Activated naive CD4-positive, alpha-beta T cell treated with anti-CD3 and anti-CD28 coated beads, Interleukin-2, amount 10 ng/mL, durations not matched to agents 5 hours and 36 hours (primary cell): Measurements from ENCODE around the gene KRTAP12-4. TPM values are rescaled to one million over a fixed set of nuclear protein-coding genes. Genes with fewer than 3 reads are reported as not detected.

Experiments
- total RNA-seq, 2 experiments: library from RNA; stranded (reverse); gene quantifications; one replicate each; pipeline ENCODE4 v1.2.3, GENCODE V29; 2021

The KRTAP12-4 gene, protein sequence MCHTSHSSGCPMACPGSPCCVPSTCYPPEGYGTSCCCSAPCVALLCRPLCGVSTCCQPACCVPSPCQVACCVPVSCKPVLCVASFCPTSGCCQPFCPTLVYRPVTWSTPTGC
- not detected for total RNA-seq

DNA sequence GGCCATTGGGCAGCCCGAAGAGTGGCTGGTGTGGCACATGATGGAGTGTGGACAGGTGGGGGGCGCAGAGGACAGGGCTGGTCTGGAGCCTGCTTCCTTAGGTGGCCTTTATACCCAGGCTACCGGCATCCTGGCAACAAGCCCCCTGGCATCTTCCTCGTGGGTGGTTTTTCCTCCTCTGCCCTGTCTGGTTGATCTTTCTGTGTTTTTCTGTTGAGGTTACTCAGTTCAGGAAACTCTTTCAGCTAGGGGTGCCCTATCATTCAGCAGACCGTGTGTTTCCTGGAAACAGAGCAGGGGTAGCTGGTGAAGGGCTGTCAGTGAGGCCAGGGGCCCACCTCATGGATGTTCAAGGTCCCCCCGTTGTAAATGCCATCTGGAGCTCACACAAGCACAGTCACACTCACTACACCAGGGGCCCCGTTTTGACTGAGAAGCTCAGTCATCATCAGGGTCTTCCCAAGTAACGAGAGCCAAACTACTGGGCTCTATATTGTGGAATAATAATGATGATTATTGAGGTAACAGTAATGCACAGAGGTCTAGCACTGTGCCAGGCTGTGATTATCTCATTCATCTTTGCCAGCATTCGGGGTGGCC is at the start of gene KRTAP12-4:
KRTAP12-4 (minus strand) TSS at position 84 of the 600 bp plus-strand sequence; CDS start at position 39, 45 bp downstream.

DNA sequence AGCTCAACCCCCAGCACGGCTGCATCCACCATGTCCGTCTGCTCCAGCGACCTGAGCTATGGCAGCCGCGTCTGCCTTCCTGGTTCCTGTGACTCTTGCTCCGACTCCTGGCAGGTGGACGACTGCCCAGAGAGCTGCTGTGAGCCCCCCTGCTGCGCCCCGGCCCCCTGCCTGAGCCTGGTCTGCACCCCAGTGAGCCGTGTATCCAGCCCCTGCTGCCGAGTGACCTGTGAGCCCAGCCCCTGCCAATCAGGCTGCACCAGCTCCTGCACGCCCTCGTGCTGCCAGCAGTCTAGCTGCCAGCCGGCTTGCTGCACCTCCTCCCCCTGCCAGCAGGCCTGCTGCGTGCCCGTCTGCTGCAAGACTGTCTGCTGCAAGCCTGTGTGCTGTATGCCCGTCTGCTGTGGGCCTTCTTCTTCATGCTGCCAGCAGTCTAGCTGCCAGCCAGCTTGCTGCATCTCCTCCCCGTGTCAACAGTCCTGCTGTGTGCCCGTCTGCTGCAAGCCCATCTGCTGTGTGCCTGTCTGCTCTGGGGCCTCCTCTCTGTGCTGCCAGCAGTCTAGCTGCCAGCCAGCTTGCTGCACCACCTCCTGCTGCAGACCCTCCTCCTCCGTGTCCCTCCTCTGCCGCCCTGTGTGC is 42.8 kb upstream of the KRTAP12-4 start, which contains the start of gene KRTAP10-12:
KRTAP10-12 (plus strand) TSS at position 1 of the 639 bp plus-strand sequence; CDS start at position 31, 30 bp downstream.

DNA sequence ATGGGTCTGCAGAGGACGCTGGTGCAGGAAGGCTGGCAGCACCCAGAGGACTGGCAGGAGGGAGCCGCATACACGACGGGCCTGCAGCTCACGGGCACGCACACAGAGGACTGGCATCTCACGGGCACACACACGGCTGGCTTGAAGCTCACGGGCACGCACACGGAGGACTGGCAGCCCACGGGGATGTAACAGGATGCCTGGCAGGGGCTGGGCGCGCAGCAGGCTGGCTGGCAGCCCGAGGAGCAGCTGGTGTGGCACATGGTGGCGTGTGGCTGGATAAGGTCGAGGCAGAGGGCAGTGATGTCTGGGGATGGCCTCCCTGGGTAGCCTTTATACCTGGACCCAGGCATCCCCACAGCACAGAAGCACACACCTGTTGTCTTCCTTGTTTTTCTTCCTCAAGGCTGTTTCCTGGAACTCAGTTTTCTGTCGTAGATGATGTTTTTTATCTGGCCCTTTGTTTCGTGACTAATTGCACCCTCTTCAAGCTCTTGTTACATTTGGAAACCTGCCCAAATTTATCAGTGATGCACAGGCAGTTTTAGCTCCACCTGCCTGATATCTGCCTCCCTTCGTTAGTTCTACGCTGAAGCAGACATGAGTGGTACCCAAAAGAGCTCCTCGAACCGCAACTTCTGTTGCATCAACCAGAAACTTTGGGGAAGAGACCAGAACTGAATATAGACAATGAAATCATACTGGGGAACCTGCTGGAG is 27.6 kb upstream of the KRTAP12-4 start, which contains the start of gene KRTAP12-1:
KRTAP12-1 (minus strand) TSS at position 303 of the 719 bp plus-strand sequence; CDS start at position 263, 40 bp downstream.

DNA sequence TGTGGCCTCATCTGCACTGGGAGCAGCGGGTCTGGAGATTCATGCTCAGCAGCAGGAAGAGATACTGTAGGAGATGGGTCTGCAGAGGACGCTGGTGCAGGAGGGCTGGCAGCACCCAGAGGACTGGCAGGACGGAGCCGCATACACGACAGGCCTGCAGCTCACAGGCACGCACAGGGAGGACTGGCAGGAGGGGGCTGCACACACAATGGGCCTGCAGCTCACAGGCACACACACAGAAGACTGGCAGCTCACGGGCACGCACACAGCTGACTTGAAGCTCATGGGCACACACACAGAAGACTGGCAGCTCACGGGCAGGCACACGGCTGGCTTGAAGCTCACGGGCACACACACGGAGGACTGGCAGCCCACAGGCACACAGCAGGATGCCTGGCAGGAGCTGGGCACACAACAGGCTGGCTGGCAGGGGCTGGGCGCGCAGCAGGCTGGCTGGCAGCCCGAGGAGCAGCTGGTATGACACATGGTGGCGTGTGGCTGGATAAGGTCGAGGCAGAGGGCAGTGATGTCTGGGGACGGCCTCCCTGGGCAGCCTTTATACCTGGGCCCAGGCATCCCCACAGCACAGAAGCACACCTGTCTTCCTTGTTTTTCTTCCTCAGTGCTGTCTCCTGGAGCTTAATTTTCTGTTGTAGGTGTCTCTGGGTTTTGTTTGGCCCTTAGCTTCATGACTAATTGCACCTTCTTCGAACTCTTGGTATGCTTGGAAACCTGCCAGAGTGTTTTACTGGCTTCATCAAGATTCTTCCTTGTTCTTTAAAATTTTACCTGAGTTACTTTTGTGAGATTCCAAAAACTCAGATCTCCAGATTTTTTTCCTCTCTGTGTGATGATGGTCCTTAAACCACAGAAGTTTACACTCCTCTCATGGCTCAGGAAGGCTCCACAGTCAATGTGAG is 12.2 kb upstream of the KRTAP12-4 start, which contains the start of gene KRTAP12-2:
KRTAP12-2 (minus strand) TSS at position 527 of the 920 bp plus-strand sequence; CDS start at position 486, 41 bp downstream.

DNA sequence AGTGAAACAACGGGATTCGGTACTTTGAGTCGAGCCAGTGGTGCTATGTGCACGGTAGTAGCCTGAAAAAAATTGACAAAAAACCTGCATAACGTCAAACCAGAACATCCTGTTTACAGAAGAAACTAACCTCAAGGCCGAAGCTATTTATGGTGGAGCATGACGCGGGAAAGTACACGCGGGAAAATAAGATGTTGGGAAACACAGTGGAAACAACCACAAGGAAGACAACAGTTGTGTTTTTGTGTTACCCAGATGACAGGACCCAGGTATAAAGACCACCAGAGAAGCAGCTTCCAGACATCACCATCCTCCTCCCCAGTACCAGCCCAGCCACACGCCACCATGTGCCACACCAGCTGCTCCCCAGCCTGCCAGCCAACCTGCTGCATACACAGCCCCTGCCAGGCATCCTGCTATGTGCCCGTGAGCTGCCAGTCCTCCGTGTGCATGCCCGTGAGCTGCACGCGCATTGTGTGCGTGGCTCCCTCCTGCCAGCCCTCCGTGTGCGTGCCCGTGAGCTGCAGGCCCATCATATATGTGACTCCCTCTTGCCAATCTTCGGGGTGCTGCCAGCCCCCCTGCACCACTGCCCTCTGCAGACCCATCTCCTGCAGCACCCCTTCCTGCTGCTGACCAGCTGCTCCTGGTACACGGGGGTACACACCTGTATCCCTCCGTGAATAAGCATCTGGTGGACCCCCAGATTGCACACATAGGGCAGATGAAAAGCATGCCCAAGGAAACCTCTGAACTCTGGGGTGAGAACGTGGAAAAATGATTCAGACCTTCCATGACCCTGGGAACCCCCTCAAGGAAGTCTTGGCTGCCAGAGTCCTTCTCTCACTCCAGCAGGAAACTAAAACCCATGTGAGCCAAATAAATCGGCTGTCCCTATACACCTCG is 3.4 kb upstream of the KRTAP12-4 start, which contains the start of gene KRTAP12-3:
KRTAP12-3 (plus strand) TSS at position 298 of the 906 bp plus-strand sequence; CDS start at position 346, 48 bp downstream.

DNA sequence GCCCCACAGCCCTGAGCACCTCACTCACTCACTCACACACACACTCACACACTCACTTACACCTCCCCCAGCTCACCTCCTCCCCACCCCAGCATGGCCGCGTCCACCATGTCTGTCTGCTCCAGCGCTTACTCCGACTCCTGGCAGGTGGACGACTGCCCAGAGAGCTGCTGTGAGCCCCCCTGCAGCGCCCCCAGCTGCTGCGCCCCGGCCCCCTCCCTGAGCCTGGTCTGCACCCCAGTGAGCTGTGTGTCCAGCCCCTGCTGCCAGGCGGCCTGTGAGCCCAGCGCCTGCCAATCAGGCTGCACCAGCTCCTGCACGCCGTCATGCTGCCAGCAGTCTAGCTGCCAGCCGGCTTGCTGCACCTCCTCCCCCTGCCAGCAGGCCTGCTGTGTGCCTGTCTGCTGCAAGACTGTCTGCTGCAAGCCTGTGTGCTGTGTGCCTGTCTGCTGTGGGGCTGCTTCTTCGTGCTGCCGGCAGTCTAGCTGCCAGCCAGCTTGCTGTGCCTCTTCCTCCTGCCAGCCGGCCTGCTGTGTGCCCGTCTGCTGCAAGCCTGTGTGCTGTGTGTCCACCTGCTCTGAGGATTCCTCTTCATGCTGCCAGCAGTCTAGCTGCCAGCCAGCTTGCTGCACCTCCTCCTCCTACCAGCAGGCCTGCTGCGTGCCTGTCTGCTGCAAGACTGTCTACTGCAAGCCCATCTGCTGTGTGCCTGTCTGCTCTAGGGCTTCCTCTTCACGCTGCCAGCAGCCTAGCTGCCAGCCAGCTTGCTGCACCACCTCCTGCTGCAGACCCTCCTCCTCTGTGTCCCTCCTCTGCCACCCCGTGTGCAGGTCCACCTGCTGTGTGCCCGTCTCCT is 7.9 kb downstream of the KRTAP12-4 start, which contains the start of gene KRTAP10-11:
KRTAP10-11 (plus strand) TSS at position 49 of the 856 bp plus-strand sequence; CDS start at position 94, 45 bp downstream.

DNA sequence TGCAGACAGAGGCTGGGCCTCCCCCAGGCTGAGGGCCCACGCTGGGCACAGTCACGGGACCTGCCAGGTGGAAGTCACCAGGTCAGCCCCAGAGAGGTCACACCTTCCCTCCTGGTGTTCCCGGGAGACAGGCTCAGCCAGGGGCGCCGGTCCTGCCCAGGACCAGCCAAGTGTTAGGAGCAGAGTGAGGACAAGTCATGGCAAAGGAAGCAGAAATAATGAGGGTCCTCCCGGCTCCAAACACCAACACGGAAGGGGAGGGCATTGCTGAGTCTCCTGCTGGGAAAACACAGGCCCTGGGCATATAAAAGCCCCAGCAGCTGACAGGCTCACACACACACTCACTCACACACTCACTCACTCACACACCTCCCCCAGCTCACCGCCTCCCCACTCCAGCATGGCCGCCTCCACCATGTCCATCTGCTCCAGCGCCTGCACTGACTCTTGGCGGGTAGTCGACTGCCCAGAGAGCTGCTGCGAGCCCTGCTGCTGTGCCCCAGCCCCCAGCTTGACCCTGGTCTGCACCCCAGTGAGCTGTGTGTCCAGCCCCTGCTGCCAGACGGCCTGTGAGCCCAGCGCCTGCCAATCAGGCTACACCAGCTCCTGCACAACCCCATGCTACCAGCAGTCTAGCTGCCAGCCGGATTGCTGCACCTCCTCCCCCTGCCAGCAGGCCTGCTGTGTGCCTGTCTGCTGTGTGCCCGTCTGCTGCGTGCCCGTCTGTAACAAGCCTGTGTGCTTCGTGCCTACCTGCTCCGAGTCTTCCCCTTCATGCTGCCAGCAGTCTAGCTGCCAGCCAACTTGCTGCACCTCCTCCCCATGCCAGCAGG is 17.2 kb downstream of the KRTAP12-4 start, which contains the start of gene KRTAP10-10:
KRTAP10-10 (plus strand) TSS at position 339 of the 833 bp plus-strand sequence; CDS start at position 401, 62 bp downstream.

DNA sequence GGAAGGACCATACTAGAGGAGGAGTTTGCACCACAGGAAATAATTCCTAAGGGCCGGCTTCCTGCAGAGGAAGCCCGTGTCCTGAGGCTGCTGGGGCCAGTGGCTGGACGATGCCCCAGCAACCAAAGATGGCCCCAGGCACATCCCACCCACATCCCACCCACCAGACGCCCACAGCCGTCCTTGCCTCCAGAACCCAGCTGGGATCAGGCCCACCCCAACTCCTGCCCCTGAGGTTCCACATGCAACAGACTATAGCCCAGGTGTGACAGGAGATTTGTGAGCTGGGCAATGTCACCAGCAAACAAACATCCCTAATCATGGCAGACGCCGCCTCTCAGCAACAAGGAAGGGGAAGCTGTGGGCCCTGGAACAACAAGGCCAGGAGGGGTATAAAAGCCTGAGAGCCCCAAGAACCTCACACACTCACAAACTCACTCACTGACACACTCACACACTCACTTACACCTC is 27.8 kb downstream of the KRTAP12-4 start, which contains the start of gene KRTAP10-9:
KRTAP10-9 (plus strand) TSS at position 421 of the 471 bp plus-strand sequence. CDS start 79 bp downstream, outside the sequence.

DNA sequence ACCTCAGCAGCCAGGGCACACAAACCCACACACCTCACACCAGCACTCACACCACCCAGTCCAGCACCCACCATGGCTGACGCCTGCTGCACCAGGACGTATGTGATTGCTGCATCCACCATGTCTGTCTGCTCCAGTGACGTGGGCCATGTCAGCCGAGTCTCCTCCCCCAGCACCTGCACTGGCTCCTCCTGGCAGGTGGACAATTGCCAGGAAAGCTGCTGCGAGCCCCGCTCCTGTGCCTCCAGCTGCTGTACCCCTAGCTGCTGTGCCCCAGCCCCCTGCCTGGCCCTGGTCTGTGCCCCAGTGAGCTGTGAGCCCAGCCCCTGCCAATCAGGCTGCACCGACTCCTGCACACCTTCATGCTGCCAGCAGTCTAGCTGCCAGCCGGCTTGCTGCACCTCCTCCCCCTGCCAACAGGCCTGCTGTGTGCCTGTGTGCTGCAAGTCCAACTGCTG is 42.4 kb downstream of the KRTAP12-4 start, which contains the start of gene KRTAP10-8:
KRTAP10-8 (plus strand) TSS at position 51 of the 458 bp plus-strand sequence; CDS start at position 73, 22 bp downstream.

Other genes with a start within 250 kb of the KRTAP12-4 start
- 1 to 10 TPM; 4.0 to 4.2 TPM for gene LRRC3, start 199.1 kb downstream of the KRTAP12-4 start, total RNA-seq
- not detected for gene KRTAP10-1, start 114.5 kb downstream of the KRTAP12-4 start, total RNA-seq
- gene KRTAP10-2, start 103.2 kb downstream of the KRTAP12-4 start, total RNA-seq: not detected
- not detected for gene KRTAP10-3, start 95.9 kb downstream of the KRTAP12-4 start, total RNA-seq
- not detected for gene KRTAP10-4, start 80.9 kb downstream of the KRTAP12-4 start, total RNA-seq
- not detected for gene KRTAP10-5, start 74.1 kb downstream of the KRTAP12-4 start, total RNA-seq
- not detected for gene KRTAP10-6, start 62.2 kb downstream of the KRTAP12-4 start, total RNA-seq
- not detected for gene KRTAP10-7, start 54.1 kb downstream of the KRTAP12-4 start, total RNA-seq
- not detected for gene KRTAP10-8, start 42.6 kb downstream of the KRTAP12-4 start, total RNA-seq
- not detected for gene KRTAP10-9, start 27.6 kb downstream of the KRTAP12-4 start, total RNA-seq
- not detected for gene KRTAP10-10, start 17.3 kb downstream of the KRTAP12-4 start, total RNA-seq
- gene KRTAP10-11, start 8.2 kb downstream of the KRTAP12-4 start, total RNA-seq: not detected
- gene KRTAP12-3, start 3.3 kb upstream of the KRTAP12-4 start, total RNA-seq: not detected
- gene KRTAP12-2, start 12.3 kb upstream of the KRTAP12-4 start, total RNA-seq: not detected
- not detected for gene KRTAP12-1, start 27.5 kb upstream of the KRTAP12-4 start, total RNA-seq
- gene KRTAP10-12, start 42.5 kb upstream of the KRTAP12-4 start, total RNA-seq: not detected
- not detected for gene TSPEAR, start 56.9 kb upstream of the KRTAP12-4 start, total RNA-seq
- 100 to 1,000 TPM in 1 of 2 experiments, 10 to 100 TPM in 1; 90.1 to 104 TPM for gene UBE2G2, start 147.2 kb upstream of the KRTAP12-4 start, total RNA-seq
- gene SUMO3, start 163.4 kb upstream of the KRTAP12-4 start, total RNA-seq: 10 to 100 TPM; 77.5 to 83.7 TPM
- 10 to 100 TPM; 74.7 to 79.3 TPM for gene PTTG1IP, start 219.0 kb upstream of the KRTAP12-4 start, total RNA-seq